22Rv1 (cell line): ENCODE results near the gene TMEM131.

Experiments
- CTCF ChIP-seq: fragments of 450-650 bp; IDR thresholded peaks from 2 replicates; pipeline ENCODE4 v1.5.1; 2017; ENCODE audit warnings: mild to moderate bottlenecking
- ZFX ChIP-seq: fragments of 450-650 bp; IDR thresholded peaks from 2 replicates; pipeline ENCODE4 v1.6.1; 2017; ENCODE audit warnings: antibody characterized with exemption, borderline replicate concordance

GRCh38 chr2:97924194-97924593 lies 71.6 kb downstream of the TMEM131 start:
- no peak for TF ChIP-seq CTCF
- no peak for TF ChIP-seq ZFX
